Posterior vena cava (tissue), 2 donors: ENCODE results near the gene PFDN2. TPM values are rescaled to one million over a fixed set of nuclear protein-coding genes. Genes with fewer than 3 reads are reported as not detected.
A peak's percentile ranks its signal among the peaks of the same experiment; 100 is the strongest.
"Not testable (repeated sequence)": the region's sequence is repeated elsewhere in the genome, so short reads cannot be mapped to it uniquely, and the experiment has no call there.

ENCODE experiments used
- DNase-seq: peaks from one replicate; pipeline ENCODE4 v3.0.0-alpha.2; 2020; ENCODE audit warnings: low spot score
- intact Hi-C, 2 donors: fragments of 100-400 bp; cut with DNase I; formaldehyde crosslinking; loops; one replicate each; pipeline versions ENCODE4 v1.14.1 to v1.14.2; 2022 to 2023
- total RNA-seq, 2 donors: library from RNA; stranded (reverse); fragmentation: NEBNext Ultra II Directional; extraction: Animal tissue kit (Norgen Biotek cat#: 25700); gene quantifications; one replicate each; pipeline ENCODE4 v1.2.1, GENCODE V29; 2021
- donor health status: DM: yes; HTN: yes; CAD: no.
- donor health status: DM: yes; HTN: yes; CAD: no.

Gene PFDN2
- total RNA-seq, 2 donors from 2014 or later = 35.8 to 43.6 TPM

DNA sequence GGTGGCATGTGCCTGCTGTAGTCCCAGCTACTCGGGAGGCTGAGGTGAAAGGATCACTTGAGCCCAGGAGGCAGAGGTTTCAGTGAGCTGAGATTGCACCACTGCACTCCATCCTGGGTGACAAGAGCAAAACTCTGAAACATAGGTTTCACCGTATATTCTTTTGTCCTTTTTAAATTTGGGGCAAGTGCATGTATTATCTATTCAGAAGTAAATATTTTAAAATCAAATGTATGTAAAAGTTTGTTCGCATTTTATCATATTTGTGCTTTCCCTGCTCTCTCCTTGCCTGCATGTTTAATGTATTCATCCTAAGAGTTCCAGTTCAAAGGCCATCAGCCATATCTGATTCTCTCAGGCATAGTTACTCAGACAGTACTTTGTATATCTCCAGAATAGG lies 28.0 kb upstream of the PFDN2 start:
- intact Hi-C loops = no loop called here
- no peak for DNase-seq

DNA sequence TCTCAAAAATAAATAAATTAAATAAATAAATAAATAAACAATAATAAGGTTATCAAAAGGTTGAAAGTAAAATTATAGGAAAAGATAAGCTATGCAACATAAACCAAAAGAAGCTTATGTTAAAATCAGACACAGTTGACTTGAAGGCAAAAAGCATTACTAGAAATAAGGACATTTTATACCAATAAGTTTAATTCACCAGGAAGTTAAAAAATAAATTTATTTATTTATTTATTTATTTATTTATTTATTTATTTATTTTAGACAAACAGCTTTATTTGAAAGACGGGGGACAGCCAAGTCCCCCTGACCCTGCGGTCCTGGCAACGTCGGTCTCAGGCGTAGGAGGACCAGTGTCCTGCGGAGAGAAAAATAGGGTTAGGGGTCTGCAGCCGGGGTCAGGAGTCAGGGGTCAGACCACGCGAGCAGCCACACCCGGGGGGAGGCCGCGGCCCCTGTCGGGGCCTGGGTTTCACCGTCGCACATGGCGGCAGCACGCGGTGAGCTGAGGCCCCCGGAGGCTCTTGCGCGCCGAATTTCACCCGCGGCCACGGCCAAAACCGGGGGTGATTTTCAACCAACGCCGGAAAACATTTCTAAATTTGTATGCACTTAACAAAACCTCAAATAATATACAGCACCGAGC lies 23.0 kb upstream of the PFDN2 start:
- DNase-seq = no peak
- intact Hi-C loops = no loop called here

DNA sequence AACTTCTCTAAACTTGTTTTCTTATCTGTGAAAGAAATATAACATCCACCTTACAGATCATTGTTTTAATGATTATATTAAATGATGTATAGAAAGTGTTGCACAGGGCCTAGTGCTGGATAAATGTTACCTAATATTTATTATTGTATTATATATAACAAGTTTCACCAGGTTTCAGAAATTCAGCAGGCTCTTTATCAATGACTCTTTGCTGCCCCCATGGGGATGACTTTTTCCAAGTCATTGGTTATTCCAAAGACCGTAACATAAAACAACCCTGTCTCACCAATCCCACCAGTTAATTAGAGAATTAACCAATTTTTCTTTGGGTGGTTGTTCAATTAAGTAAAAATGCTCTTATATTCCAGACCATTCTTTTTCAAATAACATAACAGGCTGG lies 21.9 kb upstream of the PFDN2 start:
- no peak for DNase-seq
- intact Hi-C loops = no loop called here

DNA sequence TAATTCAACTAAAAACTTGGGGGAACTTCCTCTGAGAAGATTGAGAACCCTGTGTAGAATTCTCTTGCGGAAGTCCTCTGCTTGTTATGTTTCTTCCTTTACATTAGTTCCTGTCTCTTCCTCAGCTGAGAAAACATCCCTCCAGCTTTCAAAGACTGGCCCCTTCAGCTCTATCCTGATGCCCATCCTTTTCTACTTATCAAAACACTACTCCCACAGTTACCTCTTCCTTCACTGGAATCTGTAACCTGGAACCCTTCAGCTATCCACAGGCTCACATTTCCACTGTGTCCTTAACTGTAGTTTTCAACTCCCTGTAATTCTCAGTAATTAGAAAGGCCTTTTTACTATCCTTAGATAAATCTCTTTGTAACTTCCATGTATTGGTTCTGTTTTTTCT lies 20.6 kb upstream of the PFDN2 start:
- no peak for DNase-seq
- intact Hi-C loops = no loop called here

DNA sequence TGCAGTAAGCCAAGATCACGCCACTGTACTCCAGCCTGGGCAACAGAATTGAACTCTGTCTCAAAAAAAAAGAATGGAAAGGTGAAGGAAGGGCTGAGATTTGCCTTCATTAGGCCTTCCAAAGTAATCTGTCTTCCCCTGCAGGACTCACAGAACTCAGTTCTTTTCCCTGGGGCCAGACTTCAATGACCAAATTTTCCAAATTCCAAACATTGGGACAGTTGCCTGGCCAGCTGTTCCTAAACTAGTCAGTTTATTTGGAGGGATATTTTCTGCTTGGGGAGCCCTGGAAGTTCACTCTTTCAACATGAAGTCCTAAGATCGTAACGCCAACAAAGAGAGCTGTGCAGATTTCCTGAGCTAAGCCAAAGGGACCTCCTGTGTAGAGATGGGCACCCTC lies 20.0 kb upstream of the PFDN2 start:
- intact Hi-C loops = no loop called here
- DNase-seq = no peak

DNA sequence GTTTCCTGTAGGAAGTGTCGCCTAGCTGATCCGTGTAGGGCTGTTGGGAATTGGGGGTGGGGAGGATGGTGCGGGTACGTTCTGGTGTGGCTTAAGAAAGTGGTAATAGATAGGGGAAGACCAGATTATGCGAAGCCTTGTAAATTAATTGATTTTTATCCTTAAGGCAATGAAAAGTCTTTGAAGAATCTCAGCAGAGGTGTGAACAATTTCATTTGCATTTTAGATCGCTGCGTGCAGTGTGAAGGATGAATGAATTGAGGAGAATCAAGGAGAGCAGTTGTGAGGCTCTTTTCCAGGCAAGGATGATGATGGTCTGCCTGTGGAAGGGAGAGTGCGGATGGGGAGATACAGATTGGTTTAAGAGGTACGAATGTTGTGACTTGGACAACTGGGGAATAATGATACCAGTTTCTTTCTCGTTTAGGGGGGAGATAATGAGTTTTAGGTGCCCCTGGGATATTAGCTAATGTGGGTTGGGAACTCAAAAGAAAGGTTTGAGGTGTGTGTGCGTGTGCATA lies 15.4 kb upstream of the PFDN2 start:
- no peak for DNase-seq
- intact Hi-C loops = no loop called here

DNA sequence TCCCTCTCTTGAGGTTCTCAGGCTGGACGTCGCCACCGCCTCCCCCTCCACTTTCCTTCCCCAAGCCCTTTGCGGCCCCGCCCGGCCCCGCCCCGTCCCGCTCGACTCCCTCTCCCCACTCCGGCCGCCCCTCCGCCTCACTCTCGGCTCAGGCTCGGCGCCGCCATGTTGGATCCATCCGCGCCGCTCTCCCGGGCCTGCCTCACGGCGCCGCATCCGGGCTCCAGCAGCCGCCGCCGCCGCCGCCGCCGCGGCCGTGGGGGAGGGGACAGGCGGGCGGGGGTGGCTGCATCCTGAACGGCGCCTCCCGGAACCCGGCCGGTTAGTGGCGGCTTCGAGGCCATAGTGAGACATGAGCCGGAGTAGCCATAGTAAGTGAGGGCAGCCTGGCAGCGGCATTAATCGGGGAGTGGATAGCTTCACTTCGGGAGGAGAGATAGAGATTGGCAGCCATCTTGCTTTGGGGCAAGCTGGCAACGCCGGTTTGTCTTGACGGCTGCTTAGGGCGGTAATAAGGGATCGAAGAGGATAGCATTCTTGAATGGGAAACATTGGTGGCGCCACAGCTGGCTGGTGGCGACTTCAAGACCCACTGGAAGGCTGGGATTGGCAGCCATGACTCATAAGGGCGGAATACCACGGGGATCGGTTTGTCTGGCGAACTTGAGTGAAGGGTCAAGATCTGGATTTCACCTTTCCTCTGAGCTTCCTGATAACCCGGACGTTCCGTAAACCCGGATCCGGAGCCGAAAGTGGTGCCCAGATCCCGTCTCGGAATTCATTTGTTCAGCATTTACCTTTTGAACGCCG lies 14.8 kb upstream of the PFDN2 start, which contains the start of gene DEDD:
Gene DEDD (minus strand): TSS at position 258 of the 810 bp plus-strand sequence. CDS start 8,205 bp downstream, outside the sequence.
- intact Hi-C loops = no loop called here
- peak; percentile 98 for DNase-seq

DNA sequence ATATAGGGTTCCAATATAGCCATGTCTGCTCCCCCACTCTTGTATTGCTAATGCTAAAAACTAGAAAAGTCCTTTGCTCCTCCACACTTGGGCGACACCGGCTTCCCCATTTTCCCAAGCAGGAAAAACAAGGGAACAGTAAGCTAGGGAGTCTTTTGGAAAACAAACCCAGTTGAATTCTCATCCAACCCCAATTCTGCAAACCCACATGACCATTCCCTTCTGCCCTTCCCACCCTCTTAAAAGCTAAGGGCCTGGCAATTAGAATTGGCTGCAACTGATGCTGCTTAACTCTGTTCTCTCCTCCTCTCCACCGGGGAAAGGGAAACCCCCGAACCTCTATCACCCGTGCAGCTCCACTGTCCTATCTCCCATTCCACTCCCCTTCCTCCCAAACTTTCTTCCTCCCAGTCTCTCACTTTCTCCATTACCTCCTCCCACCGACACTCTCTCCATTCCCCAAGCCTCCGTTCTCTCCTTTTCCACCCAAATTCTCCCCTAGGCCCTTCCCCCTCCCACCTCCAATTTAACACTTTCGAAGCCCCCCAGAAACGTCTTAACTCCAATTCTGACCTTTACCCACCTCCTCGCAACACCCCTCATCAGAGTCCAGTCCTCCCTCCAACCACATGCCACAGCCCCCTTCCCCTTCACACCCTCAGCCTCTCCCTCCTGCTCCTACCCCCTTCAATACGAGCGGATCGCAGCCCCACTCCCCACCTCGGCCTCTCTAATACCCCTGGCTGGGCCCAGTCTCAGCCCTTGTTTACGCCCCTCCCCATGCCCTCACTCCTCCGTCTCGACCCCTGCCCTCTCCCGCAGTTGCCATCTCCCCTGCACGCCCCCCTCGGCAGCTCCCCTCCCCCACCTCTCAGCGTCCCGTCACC lies 13.9 kb upstream of the PFDN2 start:
- intact Hi-C loops = no loop called here
- no peak for DNase-seq

DNA sequence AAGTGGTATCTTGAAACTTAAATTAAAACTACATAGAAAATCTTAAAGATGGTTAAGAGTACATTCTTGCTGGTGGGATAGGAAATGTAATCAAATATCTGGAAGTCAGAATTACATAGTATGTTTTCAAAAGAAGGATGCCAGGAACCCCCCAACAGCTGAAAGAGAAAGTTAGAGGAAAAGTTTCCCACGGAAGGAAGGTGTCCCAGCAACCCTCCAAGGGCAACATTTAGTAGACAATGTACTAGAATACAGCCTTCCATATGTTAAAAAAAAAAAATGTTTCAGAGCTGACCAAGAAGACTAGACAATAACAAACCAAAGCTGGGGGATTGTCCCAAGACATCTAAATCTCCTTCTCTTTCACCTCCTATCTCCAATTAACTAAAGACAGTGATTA lies 12.4 kb upstream of the PFDN2 start:
- intact Hi-C loops = no loop called here
- DNase-seq = no peak

DNA sequence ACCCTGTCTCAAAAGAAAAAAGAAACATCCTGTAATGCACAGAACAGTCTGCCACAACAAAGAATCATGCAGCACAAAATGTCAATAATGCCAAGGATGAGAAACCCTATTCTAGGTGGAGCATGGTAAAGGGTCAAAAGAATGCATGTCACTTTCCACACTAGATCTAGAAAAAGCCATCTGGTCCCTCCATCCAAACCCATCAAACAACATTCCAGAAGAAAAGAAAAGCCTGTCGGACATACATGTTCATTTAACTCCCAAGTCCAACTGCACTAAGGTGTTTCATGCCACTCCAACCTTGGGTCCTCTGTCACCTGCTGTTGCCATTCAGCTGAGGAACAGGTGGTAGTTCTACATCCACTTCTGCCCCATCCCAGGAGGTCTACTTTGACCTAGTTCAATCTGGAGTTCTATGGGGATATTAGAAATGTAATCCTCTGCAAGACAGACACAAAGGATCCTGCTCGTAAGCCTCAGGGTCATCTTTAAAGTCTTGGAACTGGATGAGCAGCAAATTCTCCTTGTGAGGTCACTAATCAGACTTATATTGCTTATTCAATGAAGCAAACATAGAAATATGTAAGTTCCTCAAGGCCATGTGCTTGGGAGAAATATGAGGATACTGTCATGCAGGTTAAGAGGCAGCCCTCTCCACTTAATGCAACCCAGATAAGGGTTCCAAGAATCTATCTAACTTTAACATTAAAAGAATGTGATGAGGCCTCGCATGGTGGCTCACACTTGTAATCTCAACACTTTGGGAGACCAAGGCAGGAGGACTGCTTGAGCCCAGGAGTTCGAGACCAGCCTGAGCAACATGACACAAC lies 11.0 kb upstream of the PFDN2 start:
- no peak for DNase-seq

DNA sequence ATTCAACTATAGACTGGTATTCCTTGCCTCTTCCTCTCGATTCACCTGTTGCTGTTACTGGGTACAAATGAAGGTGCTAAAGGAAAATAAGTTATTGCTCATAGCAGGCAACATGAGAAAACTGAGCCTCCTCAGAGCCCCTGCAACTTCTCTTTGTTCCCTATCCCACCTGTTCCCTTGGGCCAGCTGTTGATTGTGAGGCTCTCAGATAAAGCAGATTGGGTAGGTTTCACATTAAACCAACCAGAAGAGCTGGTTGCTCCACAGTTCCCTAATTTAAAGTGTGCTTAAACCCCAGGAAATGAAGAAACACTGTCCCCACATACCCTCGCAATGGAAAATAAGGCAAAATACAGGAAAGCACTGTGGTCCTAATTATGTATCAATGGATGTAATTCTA lies 9.8 kb upstream of the PFDN2 start:
- DNase-seq = no peak
- intact Hi-C loops = no loop called here

More for the DNA sequence above, 11.0 kb upstream of the PFDN2 start:
- intact Hi-C loops = no loop called here

DNA sequence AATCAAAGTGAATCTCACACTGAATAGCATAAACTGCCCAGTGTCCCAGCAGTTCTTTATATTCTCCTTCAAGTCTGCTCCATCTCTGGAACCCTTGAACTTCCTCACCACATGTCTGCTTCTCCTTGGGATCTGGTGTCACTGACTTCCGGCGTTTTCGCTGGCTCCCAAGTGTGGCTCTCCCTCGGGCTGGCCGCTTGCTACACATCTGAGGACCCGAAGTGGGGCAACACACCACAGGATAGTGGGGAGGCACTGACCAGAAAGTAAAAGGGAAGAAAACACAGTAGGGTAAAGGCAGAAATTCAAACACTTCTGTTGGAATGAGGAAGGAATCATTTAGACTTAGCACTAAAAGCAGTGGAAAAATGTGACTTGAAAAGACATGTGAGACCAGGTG lies 5.1 kb upstream of the PFDN2 start:
- DNase-seq = no peak
- intact Hi-C loops = no loop called here

DNA sequence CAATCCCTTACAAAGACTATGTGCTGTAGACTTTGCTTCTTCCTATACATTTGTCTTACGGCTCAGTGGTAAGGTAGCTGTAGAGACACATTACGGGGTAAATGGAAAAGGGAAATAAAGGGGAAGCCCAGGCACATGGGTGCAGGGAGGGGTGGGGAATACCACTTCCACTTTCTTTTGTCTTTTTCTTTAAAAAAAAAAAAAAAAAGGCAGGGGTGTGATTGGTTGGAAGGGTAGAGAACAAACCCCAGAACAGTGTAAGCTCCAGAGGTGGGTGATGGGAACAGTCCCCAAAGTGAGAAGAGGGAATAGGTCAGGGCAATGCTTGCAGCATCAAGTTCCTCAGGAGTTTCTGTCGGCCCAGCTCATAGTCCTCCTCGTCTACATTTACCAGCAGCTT lies 4.0 kb upstream of the PFDN2 start:
- intact Hi-C loops = no loop called here
- no peak for DNase-seq

DNA sequence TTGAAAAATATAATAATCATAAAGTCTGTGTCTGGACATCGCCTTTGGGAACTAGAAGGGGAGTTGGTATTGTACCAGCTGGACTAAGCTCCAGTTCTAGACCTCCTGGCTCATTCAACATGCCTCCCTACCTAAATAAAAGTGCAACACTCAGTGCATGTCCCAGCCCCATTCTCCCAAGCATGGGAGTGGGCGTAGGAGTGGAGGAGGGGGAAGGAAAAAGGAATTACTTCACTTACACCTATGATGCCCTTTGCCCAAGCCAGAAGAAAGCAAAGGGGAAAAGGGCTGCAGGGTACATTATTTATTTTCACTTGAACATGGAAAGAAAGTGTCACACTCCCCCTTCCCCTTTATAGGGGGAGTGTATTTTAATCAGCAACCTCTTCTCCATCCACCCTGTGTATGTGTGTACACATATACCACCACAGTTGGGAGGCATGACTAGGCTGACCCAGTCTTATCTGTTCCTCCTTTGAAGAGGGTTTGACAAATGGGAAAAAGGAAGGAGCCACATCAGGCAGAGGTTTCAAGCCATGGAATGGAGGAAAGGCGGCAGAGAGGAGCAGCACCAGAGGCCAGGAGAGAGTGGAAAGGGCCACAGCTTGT lies 3.3 kb upstream of the PFDN2 start:
- DNase-seq = no peak
- intact Hi-C loops = no loop called here

DNA sequence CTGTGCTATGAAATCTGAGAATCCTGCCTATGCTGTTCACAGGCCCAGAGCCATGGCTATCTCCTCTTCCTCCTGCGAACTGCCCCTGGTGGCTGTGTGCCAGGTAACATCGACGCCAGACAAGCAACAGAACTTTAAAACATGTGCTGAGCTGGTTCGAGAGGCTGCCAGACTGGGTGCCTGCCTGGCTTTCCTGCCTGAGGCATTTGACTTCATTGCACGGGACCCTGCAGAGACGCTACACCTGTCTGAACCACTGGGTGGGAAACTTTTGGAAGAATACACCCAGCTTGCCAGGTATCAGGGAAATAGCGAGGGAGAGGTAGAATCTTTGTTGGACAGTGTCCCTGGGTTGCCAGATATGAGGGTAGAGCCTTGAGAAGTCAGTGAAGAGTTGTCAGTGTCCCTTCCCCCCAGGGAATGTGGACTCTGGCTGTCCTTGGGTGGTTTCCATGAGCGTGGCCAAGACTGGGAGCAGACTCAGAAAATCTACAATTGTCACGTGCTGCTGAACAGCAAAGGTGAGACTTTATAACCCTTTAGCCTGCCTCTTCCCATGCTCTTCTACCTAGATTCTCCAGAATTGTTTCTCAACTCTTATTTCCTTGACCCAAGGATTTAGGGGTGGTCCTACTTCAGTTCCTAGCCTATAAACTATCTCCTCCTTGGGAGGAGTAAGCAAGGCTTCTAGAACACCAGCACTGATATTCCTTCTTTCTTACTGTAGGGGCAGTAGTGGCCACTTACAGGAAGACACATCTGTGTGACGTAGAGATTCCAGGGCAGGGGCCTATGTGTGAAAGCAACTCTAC lies 1.5 kb upstream of the PFDN2 start:
- intact Hi-C loops = no loop called here
- no peak for DNase-seq

DNA sequence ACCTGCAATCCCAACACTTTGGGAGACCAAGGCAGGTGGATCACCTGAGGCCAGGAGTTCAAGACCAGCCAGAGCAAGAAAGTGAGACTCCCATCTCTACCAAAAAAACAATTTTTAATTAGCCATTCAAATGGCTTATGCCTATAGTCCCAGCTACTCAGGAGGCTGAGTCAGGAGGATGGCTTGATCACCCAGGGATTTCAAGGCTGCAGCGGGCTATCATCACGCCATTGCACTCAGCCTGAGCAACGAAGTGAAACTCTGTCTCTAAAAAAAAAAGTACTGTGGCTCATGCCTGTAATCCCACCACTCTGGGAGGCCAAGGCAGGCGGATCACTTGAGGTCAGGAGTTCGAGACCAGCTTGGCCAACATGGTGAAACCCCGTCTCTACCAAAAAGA lies 1.9 kb downstream of the PFDN2 start:
- DNase-seq, intact Hi-C loops: not testable (repeated sequence)

DNA sequence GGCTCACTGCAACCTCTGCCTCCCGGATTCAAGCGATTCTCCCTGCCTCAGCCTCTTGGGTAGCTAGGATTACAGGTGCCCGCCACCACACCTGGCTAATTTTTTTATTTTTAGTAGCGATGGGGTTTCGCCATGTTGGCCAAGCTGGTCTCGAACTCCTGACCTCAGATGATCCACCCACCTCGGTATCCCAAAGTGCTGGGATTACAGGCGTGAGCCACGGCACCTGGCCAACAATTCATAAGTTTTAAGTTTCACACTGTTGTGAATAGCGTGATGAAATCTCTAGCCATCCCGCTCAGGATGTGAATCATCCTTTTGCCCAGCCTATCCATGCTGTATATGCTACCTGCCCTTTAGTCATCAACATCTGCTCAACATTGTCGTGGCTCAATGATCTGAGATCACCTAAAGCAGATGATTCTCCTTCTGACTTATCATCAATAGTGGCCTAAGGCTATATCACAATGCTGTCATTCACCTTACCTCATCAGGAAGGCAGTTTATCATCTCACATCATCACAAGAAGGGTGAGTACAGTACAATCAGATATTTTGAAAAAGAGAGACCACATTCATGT lies 2.6 kb downstream of the PFDN2 start:
- intact Hi-C loops = no loop called here
- DNase-seq = no peak
